ENCODE results near the gene MYMX.
"Not testable (repeated sequence)": the region's sequence is repeated elsewhere in the genome, so short reads cannot be mapped to it uniquely, and the experiment has no call there.

Gene MYMX

DNA sequence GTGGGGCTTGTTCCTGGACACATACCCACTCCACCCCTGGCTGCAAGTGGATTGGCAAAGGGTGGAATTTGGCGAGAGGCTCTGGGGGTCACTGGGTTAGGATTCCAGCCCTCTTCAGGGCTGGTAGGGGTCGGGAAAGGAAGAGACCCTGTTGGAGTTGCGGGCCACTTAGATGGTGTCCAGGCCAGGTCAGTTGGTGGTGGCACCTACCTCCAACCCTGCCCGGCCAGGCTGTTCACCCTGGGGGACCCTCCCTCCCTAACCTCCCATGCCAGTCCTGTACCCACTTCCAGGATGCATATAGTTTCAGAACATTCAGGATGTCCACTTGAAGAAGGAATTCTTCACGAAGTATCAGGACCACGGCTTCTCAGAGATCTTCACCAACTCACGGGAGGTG lies 37.1 kb upstream of the MYMX start:
- no peaks in the 10 kb centered on the region for H3K27me3 ChIP-seq (ENCODE audit: control insufficient read depth, insufficient read depth, low read length)
- no peaks in the 10 kb centered on the region for H3K36me3 ChIP-seq (ENCODE audit: control insufficient read depth, insufficient read depth, low read length)
- H3K27ac ChIP-seq (ENCODE audit: low read depth, low read length) = no peak overlapping the region
- H3K9ac ChIP-seq (ENCODE audit: low read length) = no peak overlapping the region
- H3K4me3 ChIP-seq (ENCODE audit: low read length) = no peak overlapping the region
- H3K4me1 ChIP-seq (ENCODE audit: control insufficient read depth, insufficient read depth, low read length) = no peaks in the 10 kb centered on the region

DNA sequence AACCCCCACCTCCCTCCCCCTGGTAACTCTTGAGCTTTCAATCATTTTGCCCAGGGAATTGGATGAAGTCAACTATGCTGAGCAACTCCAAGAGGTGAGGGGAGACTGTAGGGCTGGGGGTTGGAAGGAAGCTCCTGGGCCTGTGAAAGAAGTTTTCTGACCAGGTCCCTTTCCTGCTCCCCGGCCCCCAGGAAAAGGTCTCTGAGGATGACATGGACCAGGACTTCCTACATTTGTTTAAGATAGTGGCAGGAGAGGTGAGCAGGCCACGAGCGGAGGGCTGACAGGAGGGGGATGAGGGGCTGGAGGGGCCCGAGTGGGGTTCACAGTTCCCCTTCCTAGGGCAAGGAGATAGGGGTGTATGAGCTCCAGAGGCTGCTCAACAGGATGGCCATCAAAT lies 36.3 kb upstream of the MYMX start:
- Histone ChIP-seq H3K4me3 (ENCODE audit: low read length) (no peak overlapping the region), H3K4me1 (ENCODE audit: control insufficient read depth, insufficient read depth, low read length) (no peaks in the 10 kb centered on the region), H3K27ac (ENCODE audit: low read depth, low read length) (no peak overlapping the region), H3K27me3 (ENCODE audit: control insufficient read depth, insufficient read depth, low read length) (no peaks in the 10 kb centered on the region), H3K36me3 (ENCODE audit: control insufficient read depth, insufficient read depth, low read length) (no peaks in the 10 kb centered on the region), H3K9ac (ENCODE audit: low read length) (no peak overlapping the region)

- H3K27me3 ChIP-seq (ENCODE audit: control insufficient read depth, insufficient read depth, low read length) = no peaks in the 10 kb centered on the region
- no peak overlapping the region for H3K27ac ChIP-seq (ENCODE audit: low read depth, low read length)
- H3K9ac ChIP-seq (ENCODE audit: low read length) = no peak overlapping the region
- no peaks in the 10 kb centered on the region for H3K36me3 ChIP-seq (ENCODE audit: control insufficient read depth, insufficient read depth, low read length)
- no peak overlapping the region for H3K4me3 ChIP-seq (ENCODE audit: low read length)
- H3K4me1 ChIP-seq (ENCODE audit: control insufficient read depth, insufficient read depth, low read length) = no peaks in the 10 kb centered on the region
These were observed 35.8 kb upstream of the MYMX start for GRCh38 chr6:44180886-44181285.

DNA sequence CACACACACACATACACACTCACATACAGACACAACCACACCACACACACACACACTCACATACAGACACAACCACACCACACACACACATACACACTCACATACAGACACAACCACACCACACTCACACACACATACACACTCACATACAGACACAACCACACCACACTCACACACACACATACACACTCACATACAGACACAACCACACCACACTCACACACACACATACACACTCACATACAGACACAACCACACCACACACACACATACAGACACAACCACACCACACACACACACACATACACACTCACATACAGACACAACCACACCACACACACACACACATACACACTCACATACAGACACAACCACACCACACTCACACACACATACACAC lies 34.9 kb upstream of the MYMX start:
- not testable (repeated sequence) for H3K4me3 ChIP-seq (ENCODE audit: low read length); H3K4me1 ChIP-seq (ENCODE audit: control insufficient read depth, insufficient read depth, low read length); H3K27me3 ChIP-seq (ENCODE audit: control insufficient read depth, insufficient read depth, low read length); H3K36me3 ChIP-seq (ENCODE audit: control insufficient read depth, insufficient read depth, low read length); H3K9ac ChIP-seq (ENCODE audit: low read length); H3K27ac ChIP-seq (ENCODE audit: low read depth, low read length)

DNA sequence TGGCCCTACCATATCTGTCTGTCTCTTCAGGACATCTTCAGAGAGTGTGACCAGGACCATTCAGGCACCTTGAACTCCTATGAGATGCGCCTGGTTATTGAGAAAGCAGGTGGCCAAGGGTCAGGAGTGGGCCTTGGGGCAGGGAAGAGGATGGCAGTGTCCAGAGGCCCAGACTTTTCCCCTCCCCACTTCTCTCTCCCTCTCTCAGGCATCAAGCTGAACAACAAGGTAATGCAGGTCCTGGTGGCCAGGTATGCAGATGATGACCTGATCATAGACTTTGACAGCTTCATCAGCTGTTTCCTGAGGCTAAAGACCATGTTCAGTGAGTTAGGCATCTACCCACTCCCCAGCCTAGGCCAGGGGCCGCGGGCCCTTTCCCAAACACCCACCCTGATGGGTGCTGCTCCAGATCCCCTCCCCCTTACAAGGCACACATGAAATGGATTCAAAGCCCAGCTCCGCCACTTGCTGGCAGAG lies 33.8 kb upstream of the MYMX start:
- Histone ChIP-seq H3K4me1 (ENCODE audit: control insufficient read depth, insufficient read depth, low read length) (no peaks in the 10 kb centered on the region), H3K9ac (ENCODE audit: low read length) (no peak overlapping the region), H3K27ac (ENCODE audit: low read depth, low read length) (no peak overlapping the region), H3K4me3 (ENCODE audit: low read length) (no peak overlapping the region), H3K36me3 (ENCODE audit: control insufficient read depth, insufficient read depth, low read length) (no peaks in the 10 kb centered on the region), H3K27me3 (ENCODE audit: control insufficient read depth, insufficient read depth, low read length) (no peaks in the 10 kb centered on the region)

DNA sequence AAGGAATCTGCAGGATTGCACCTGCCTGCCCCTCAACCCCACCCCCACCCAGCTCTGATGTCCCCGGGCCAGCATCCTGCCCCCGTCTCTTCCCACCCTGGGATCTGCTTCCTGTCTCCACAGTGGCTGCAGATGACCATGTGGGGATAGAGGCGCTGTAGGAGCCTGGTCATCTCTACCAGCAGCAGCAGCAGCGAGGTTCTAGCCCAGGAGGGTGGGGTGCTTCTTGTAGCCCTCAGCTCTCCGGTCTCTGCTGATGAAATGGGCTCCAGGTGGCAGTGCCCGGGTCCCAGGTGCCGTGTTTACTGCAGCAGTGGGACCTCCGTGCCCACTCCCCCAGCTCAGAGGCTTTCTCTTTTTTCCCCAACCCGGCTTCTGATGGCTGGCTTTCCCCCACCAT lies 32.9 kb upstream of the MYMX start:
- no peaks in the 10 kb centered on the region for H3K27me3 ChIP-seq (ENCODE audit: control insufficient read depth, insufficient read depth, low read length)
- no peaks in the 10 kb centered on the region for H3K4me1 ChIP-seq (ENCODE audit: control insufficient read depth, insufficient read depth, low read length)
- H3K4me3 ChIP-seq (ENCODE audit: low read length) = no peak overlapping the region
- no peak overlapping the region for H3K27ac ChIP-seq (ENCODE audit: low read depth, low read length)
- no peak overlapping the region for H3K9ac ChIP-seq (ENCODE audit: low read length)
- H3K36me3 ChIP-seq (ENCODE audit: control insufficient read depth, insufficient read depth, low read length) = no peaks in the 10 kb centered on the region

GRCh38 chr6:44185356-44185755 lies 31.4 kb upstream of the MYMX start:
- H3K4me3 ChIP-seq (ENCODE audit: low read length); H3K36me3 ChIP-seq (ENCODE audit: control insufficient read depth, insufficient read depth, low read length); H3K9ac ChIP-seq (ENCODE audit: low read length); H3K27me3 ChIP-seq (ENCODE audit: control insufficient read depth, insufficient read depth, low read length); H3K27ac ChIP-seq (ENCODE audit: low read depth, low read length); H3K4me1 ChIP-seq (ENCODE audit: control insufficient read depth, insufficient read depth, low read length): not testable (repeated sequence)

GRCh38 chr6:44185953-44186634 lies 30.6 kb upstream of the MYMX start:
- no peak overlapping the region for H3K4me3 ChIP-seq (ENCODE audit: low read length)

GRCh38 chr6:44186635-44187025 lies 30.1 kb upstream of the MYMX start:
- Histone ChIP-seq H3K36me3 (ENCODE audit: control insufficient read depth, insufficient read depth, low read length) (no peaks in the 10 kb centered on the region), H3K4me1 (ENCODE audit: control insufficient read depth, insufficient read depth, low read length) (no peaks in the 10 kb centered on the region), H3K4me3 (ENCODE audit: low read length) (no peak overlapping the region), H3K27me3 (ENCODE audit: control insufficient read depth, insufficient read depth, low read length) (no peaks in the 10 kb centered on the region), H3K9ac (ENCODE audit: low read length) (no peak overlapping the region), H3K27ac (ENCODE audit: low read depth, low read length) (no peak overlapping the region)

More at GRCh38 chr6:44185953-44186634, 30.6 kb upstream of the MYMX start:
- Histone ChIP-seq H3K27ac (ENCODE audit: low read depth, low read length) (no peak overlapping the region), H3K27me3 (ENCODE audit: control insufficient read depth, insufficient read depth, low read length) (no peaks in the 10 kb centered on the region), H3K9ac (ENCODE audit: low read length) (no peak overlapping the region), H3K36me3 (ENCODE audit: control insufficient read depth, insufficient read depth, low read length) (no peaks in the 10 kb centered on the region), H3K4me1 (ENCODE audit: control insufficient read depth, insufficient read depth, low read length) (no peaks in the 10 kb centered on the region)

GRCh38 chr6:44188819-44189218 lies 27.9 kb upstream of the MYMX start:
- H3K4me3 ChIP-seq (ENCODE audit: low read length) = no peak overlapping the region
- H3K36me3 ChIP-seq (ENCODE audit: control insufficient read depth, insufficient read depth, low read length) = no peaks in the 10 kb centered on the region
- no peaks in the 10 kb centered on the region for H3K4me1 ChIP-seq (ENCODE audit: control insufficient read depth, insufficient read depth, low read length)
- H3K27ac ChIP-seq (ENCODE audit: low read depth, low read length) = no peak overlapping the region
- H3K9ac ChIP-seq (ENCODE audit: low read length) = no peak overlapping the region
- no peaks in the 10 kb centered on the region for H3K27me3 ChIP-seq (ENCODE audit: control insufficient read depth, insufficient read depth, low read length)

GRCh38 chr6:44189257-44189656 lies 27.5 kb upstream of the MYMX start:
- Histone ChIP-seq H3K27me3 (ENCODE audit: control insufficient read depth, insufficient read depth, low read length) (no peaks in the 10 kb centered on the region), H3K27ac (ENCODE audit: low read depth, low read length) (no peak overlapping the region), H3K4me3 (ENCODE audit: low read length) (no peak overlapping the region), H3K9ac (ENCODE audit: low read length) (no peak overlapping the region), H3K36me3 (ENCODE audit: control insufficient read depth, insufficient read depth, low read length) (no peaks in the 10 kb centered on the region), H3K4me1 (ENCODE audit: control insufficient read depth, insufficient read depth, low read length) (no peaks in the 10 kb centered on the region)

DNA sequence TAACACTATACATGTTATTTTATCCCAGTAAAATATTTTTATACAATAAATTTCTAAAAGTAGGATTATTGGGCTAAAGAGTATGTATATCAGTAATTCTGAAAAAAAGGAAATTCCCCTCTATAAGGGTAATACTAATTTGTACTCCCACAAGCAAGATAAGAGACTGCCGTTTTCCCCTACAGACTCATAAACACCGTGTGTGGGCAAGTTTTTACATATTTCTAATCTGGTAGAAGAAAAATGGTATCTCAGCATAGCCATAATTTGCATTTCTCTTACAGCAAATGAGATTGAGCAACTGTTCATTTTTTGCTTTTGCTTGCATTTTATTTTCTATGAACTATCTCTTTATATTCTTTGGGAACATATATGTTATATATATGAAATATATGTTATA lies 26.0 kb upstream of the MYMX start:
- H3K27ac ChIP-seq (ENCODE audit: low read depth, low read length) = no peak overlapping the region
- H3K4me3 ChIP-seq (ENCODE audit: low read length) = no peak overlapping the region
- H3K27me3 ChIP-seq (ENCODE audit: control insufficient read depth, insufficient read depth, low read length) = no peaks in the 10 kb centered on the region
- no peak overlapping the region for H3K9ac ChIP-seq (ENCODE audit: low read length)
- H3K36me3 ChIP-seq (ENCODE audit: control insufficient read depth, insufficient read depth, low read length) = no peaks in the 10 kb centered on the region
- no peaks in the 10 kb centered on the region for H3K4me1 ChIP-seq (ENCODE audit: control insufficient read depth, insufficient read depth, low read length)

GRCh38 chr6:44192428-44193041 lies 24.2 kb upstream of the MYMX start:
- H3K27me3 ChIP-seq (ENCODE audit: control insufficient read depth, insufficient read depth, low read length) = no peaks in the 10 kb centered on the region
- no peaks in the 10 kb centered on the region for H3K4me1 ChIP-seq (ENCODE audit: control insufficient read depth, insufficient read depth, low read length)
- H3K36me3 ChIP-seq (ENCODE audit: control insufficient read depth, insufficient read depth, low read length) = no peaks in the 10 kb centered on the region
- no peak overlapping the region for H3K4me3 ChIP-seq (ENCODE audit: low read length)
- H3K9ac ChIP-seq (ENCODE audit: low read length) = no peak overlapping the region
- no peak overlapping the region for H3K27ac ChIP-seq (ENCODE audit: low read depth, low read length)

Data from rectal smooth muscle tissue (tissue), 1 donor.